Posterior vena cava (tissue), 2 donors: ENCODE measurements around the gene PPP2R5A. TPM values are rescaled to one million over a fixed set of nuclear protein-coding genes. Genes with fewer than 3 reads are reported as not detected.

ENCODE experiments used
- DNase-seq: peaks from one replicate; pipeline ENCODE4 v3.0.0-alpha.2; 2020; ENCODE audit warnings: low spot score
- intact Hi-C, 2 donors: fragments of 100-400 bp; cut with DNase I; formaldehyde crosslinking; loops; one replicate each; pipeline versions ENCODE4 v1.14.1 to v1.14.2; 2022 to 2023
- total RNA-seq, 2 donors: library from RNA; stranded (reverse); fragmentation: NEBNext Ultra II Directional; extraction: Animal tissue kit (Norgen Biotek cat#: 25700); gene quantifications; one replicate each; pipeline ENCODE4 v1.2.1, GENCODE V29; 2021
- donor health status: DM: yes; HTN: yes; CAD: no.
- donor health status: DM: yes; HTN: yes; CAD: no.

PPP2R5A gene
- total RNA-seq, 2 donors from 2014 or later = 38.5 to 47.2 TPM

- intact Hi-C loops = no loop called here
- no peak for DNase-seq
Measured at GRCh38 chr1:212326541-212326940, 41.3 kb downstream of the PPP2R5A start.

- DNase-seq = no peak
- intact Hi-C loops = no loop called here
Measured at GRCh38 chr1:212328248-212328647, 43.0 kb downstream of the PPP2R5A start.

DNA sequence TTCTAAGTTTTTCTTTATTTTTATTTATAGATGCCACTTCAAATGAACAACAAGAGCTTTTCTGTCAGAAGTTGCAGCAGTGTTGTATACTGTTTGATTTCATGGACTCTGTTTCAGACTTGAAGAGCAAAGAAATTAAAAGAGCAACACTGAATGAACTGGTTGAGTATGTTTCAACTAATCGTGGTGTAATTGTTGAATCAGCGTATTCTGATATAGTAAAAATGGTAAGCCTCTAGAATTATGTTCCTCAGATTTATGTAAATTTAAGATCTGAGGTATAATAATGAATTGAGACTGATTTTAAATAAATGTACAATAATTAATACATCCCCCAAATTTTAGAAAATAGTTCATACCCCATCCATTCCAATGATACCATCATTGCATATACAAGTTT is 43.9 kb downstream of the PPP2R5A start:
- intact Hi-C loops = no loop called here
- no peak for DNase-seq

DNA sequence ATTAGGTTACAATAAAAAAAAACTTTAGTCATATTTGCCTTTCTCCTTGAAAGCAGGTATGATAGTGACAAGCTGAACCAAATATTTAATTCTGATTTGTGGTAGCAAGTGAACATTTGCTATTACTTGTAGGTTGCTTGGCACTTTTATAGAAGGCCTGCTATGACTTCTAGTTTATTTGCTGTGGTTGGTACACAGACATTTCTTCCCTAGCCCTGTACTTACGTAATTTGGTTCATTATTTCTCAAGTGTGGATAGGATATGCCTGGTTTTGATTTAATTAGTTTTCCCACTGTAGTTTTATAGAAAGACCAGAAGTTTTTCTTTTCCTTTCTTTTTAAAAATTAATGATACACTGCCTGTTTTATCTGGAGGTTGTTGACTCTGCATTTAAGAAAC is 55.9 kb downstream of the PPP2R5A start:
- intact Hi-C loops = no loop called here
- no peak for DNase-seq

DNA sequence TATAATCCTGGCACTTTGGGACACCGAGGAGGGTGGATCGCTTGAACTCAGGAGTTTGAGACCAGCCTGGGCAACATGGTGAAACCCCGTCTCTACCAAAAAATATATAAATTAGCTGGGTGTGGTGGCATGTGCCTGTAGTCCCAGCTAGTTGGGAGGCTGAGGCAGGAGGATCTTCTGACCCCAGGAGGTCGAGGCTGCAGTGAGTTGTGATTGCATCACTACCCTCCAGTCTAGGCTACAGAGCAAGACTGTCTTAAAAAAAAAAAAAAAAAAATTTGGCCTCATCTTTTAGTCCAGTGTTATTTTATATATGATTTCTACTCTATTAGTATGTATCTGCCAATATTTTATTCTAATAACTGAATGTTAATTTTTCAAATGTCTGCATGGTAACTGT is 59.7 kb downstream of the PPP2R5A start:
- intact Hi-C loops = no loop called here
- DNase-seq = no peak

DNA sequence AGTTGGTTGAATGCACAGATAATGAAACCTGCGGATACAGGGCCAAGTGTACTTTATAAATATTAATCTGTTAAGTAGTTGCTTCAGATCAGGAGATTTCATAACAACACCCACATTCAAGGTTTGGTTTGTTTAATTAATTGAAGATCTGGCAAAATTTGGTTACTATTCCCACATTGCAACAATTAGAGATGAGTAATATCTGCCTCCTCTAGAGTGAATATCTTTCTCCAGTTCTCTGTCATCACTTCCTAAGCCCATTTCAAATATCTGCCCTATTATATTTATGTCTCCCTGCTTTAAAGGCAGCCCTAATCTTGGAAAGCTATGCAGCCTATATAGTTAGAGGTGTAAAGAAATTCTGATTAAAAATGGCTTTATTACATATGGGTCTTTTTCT is 61.4 kb downstream of the PPP2R5A start:
- DNase-seq = no peak
- intact Hi-C loops = no loop called here

GRCh38 chr1:212351588-212352362 is 66.6 kb downstream of the PPP2R5A start:
- intact Hi-C loops = no loop called here
- DNase-seq = no peak

DNA sequence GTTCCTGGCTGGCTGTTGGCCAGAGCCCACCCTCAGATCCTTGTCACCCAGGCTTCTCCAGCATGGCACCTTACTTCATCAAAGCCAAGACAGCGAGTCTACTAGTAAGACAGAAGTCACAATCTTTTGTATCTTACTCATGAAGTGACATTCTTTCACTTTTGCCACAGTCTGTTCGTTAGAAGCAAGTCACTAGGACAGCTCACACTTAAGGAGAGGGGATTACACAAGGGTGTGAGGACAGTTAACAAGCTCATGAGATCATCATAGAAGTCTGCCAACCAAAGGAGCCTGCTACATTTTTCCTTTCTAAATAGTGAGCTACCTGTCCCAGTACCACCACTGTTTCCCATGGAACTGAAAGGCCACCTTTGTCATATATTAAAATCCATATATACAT is 68.0 kb downstream of the PPP2R5A start:
- no peak for DNase-seq
- intact Hi-C loops = no loop called here

DNA sequence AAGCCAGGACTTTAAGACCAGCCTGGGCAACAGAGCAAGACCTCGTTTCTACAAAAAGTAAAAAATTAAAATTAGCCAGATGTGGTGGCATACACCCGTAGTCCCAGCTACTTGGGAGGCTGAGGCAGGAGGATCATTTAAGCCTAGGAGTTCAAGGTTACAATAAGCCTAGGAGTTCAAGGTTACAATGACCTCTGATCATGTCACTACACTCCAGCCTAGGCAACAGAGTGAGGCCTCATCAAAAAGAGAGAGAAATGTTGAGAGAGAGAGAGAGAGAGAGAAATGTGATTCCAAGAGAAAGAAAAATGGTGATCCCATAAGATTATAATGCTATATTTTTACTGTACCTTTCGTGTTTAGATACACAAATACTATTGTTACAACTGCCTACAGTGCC is 69.3 kb downstream of the PPP2R5A start:
- no peak for DNase-seq
- intact Hi-C loops = no loop called here

GRCh38 chr1:212355230-212355969 is 70.2 kb downstream of the PPP2R5A start:
- intact Hi-C loops = no loop called here
- DNase-seq = no peak

DNA sequence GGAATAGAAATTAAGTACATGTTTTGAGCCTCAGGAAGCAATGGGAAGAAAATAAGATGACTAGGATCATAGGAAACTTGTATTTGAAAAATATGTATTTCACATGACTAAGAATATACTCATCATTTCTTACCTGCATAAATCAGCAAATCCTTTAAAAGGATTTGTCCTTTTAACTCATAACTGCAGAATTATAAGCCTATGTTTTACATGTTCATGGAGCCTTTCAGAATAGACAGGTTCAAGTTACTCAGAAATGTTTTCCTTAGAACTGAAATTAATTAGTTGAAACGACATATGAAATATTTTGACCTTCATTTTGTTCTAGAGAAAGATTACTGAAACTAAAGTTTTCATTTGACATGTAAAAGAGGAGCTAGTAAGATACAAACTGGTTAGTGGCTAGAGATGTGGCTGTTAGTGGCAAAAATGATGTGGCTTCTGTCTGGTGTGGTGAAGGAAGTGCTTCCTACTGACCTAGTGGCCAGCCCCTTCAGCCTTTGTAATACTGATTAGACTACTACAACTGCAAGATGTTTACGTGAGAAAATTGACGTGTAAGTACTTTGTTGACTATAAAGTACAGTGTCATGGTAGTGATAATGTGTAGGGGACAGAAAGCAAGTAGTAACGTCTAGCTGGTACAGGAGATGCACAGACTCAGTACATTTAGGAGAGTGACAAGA is 74.7 kb downstream of the PPP2R5A start:
- intact Hi-C loops = no loop called here
- no peak for DNase-seq

DNA sequence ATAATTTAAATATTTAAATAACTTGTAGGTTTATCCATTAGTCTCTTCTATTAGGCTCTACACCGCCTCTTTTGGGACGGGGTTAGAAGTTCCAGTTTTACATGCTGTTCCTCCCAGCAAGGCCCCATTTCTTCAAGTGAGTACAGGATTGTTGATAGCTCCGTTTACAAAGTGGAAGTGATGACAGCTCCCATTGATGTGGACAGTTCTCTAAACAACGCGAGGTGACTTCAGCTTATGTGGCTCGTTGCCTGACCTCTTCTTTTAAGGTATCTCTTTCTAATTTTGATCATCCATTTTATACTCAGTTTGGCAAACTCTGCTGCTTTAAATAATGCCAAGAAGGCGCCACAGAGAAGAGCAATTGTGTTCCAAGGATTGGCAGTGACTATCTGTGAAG is 79.8 kb downstream of the PPP2R5A start:
- intact Hi-C loops = loop anchor here in 1 of 2 donors (5.0 kb wide), 1 partner anchor 293 kb away; no protein-coding TSS in a partner anchor
- no peak for DNase-seq

- intact Hi-C loops = loop anchor here in 1 of 2 donors (5.0 kb wide), 1 partner anchor 295 kb away; no protein-coding TSS in a partner anchor
Measured at GRCh38 chr1:212366901-212367300, 81.7 kb downstream of the PPP2R5A start.

GRCh38 chr1:212367474-212368072 is 82.4 kb downstream of the PPP2R5A start:
- intact Hi-C loops = loop anchor here in 1 of 2 donors (5.0 kb wide), 1 partner anchor 295 kb away; no protein-coding TSS in a partner anchor
- DNase-seq = no peak

More at GRCh38 chr1:212366901-212367300, 81.7 kb downstream of the PPP2R5A start:
- DNase-seq = no peak

- no peak for DNase-seq
- intact Hi-C loops = loop anchor here in 1 of 2 donors (5.0 kb wide), 1 partner anchor 296 kb away; no protein-coding TSS in a partner anchor
Measured at GRCh38 chr1:212368073-212368484, 82.9 kb downstream of the PPP2R5A start.

DNA sequence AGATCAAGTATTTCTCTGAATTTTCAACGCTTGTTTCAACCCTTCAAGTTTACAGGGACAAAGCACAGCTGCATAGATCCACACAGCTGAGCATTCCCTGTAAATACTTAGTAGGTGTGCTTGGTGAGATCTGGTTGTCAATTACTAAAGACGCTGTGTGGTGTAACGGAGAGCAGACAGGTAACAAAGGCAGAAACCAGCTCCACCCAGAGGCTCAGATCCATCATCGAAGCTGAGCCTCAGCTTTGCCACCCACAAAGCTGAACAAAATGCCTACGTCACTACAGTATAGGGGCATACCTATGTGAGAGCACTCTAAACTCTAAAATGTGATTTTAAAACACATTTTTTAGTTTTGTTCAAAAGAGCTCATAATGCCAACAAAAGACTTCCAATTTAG is 90.8 kb downstream of the PPP2R5A start:
- DNase-seq = no peak
- intact Hi-C loops = loop anchor here in 1 of 2 donors (5.0 kb wide), 1 partner anchor 226 kb away; no protein-coding TSS in a partner anchor

- intact Hi-C loops = loop anchor here in 1 of 2 donors (5.0 kb wide), 1 partner anchor 225 kb away; no protein-coding TSS in a partner anchor
- no peak for DNase-seq
Measured at GRCh38 chr1:212377644-212378043, 92.4 kb downstream of the PPP2R5A start.

DNA sequence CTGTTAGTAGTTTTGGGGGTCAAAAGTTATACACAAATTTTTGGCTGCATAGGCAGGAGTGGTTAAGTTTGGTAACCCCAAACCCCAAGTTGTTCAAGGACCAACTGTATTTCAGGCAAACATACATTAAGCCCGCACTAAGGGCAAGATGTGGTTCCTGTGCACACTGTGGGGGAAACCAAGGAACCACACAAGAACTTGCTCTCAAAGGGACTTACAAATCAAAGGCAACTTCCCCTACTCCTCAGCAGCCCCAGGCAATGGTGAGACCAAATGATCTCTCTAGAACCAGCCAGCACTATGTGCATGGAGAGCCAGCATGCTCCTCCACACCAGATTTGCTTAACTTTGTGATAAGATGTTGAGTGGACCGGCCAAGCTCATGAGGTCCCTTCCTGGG is 94.2 kb downstream of the PPP2R5A start:
- no peak for DNase-seq
- intact Hi-C loops = loop anchor here in 1 of 2 donors (5.0 kb wide), 1 partner anchor 223 kb away; no protein-coding TSS in a partner anchor

- intact Hi-C loops = no loop called here
- no peak for DNase-seq
Measured at GRCh38 chr1:212381397-212382035, 96.3 kb downstream of the PPP2R5A start.
